PC-3 (cell line): Measurements from ENCODE around the gene SERTAD1.

Experiments used
- EZH2 ChIP-seq: fragments of 300-600 bp; sonication (generic); IDR thresholded peaks from one replicate; pipeline ENCODE4 v1.6.1; 2017; ENCODE audit warnings: antibody characterized with exemption, mild to moderate bottlenecking, low read length; ENCODE audit not compliant: unreplicated experiment
- EZH2phosphoT487 ChIP-seq: fragments of 300-600 bp; sonication (generic); IDR thresholded peaks from 2 replicates; pipeline ENCODE4 v1.6.1; 2018; ENCODE audit warnings: mild to moderate bottlenecking, antibody characterized with exemption, low read length, borderline replicate concordance
- TF ChIP-seq, protein P1 (sequence below): fragments of 300-600 bp; sonication (generic); conservative IDR thresholded peaks from 2 replicates; pipeline ENCODE4 v1.5.1; 2017; ENCODE audit warnings: antibody characterized with exemption, low read depth, mild to moderate bottlenecking, low read length

DNA sequence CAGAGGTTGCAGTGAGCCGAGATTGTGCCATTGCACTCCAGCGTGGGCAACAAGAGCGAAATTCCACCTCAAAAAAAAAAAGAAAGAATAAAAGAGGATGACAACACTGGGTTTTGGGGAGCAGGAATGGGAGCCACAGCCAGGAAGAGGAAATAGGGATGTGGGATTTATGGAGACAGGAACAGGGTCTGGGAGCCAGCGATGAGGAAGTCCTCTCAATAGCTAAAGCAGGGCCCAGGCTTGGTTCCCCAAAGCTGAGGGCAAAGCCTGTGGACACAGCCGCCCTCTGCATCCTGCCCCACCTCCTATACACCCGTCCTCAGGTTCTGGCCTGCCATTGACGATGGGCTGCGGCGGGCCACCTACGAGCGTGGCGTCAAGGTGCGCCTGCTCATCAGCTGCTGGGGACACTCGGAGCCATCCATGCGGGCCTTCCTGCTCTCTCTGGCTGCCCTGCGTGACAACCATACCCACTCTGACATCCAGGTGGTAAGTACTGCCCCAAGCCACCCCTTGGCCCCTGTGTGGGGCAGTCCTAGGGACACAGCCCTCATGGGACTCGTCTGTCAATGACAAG is 49.4 kb downstream of the SERTAD1 start:
- TF ChIP-seq, protein P1, sequence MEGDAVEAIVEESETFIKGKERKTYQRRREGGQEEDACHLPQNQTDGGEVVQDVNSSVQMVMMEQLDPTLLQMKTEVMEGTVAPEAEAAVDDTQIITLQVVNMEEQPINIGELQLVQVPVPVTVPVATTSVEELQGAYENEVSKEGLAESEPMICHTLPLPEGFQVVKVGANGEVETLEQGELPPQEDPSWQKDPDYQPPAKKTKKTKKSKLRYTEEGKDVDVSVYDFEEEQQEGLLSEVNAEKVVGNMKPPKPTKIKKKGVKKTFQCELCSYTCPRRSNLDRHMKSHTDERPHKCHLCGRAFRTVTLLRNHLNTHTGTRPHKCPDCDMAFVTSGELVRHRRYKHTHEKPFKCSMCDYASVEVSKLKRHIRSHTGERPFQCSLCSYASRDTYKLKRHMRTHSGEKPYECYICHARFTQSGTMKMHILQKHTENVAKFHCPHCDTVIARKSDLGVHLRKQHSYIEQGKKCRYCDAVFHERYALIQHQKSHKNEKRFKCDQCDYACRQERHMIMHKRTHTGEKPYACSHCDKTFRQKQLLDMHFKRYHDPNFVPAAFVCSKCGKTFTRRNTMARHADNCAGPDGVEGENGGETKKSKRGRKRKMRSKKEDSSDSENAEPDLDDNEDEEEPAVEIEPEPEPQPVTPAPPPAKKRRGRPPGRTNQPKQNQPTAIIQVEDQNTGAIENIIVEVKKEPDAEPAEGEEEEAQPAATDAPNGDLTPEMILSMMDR = no peak
- no peak for TF ChIP-seq EZH2
- no peak for TF ChIP-seq EZH2phosphoT487
